ENCODE measurements around the gene ITGA2B.
"Not testable (repeated sequence)": the region's sequence is repeated elsewhere in the genome, so short reads cannot be mapped to it uniquely, and the experiment has no call there.

ITGA2B gene

GRCh38 chr17:44389281-44389680, at the start of gene ITGA2B:
Gene ITGA2B (minus strand): TSS chr17:44389649. CDS start chr17:44389473, 176 bp downstream.
- no peak for DNase-seq

GRCh38 chr17:44439168-44439567, 49.7 kb upstream of the ITGA2B start:
- no peak for DNase-seq

GRCh38 chr17:44438636-44439035, 49.2 kb upstream of the ITGA2B start:
- no peak for DNase-seq

GRCh38 chr17:44436336-44436735, 46.9 kb upstream of the ITGA2B start:
- no peak for DNase-seq

- DNase-seq, result no peak
These were observed 43.1 kb upstream of the ITGA2B start for GRCh38 chr17:44432254-44433157.

- DNase-seq, result no peak
These were observed 35.5 kb upstream of the ITGA2B start for GRCh38 chr17:44424828-44425461.

GRCh38 chr17:44417553-44417952, 28.1 kb upstream of the ITGA2B start:
- DNase-seq, result no peak

GRCh38 chr17:44416558-44417289, 27.3 kb upstream of the ITGA2B start:
- no peak for DNase-seq

GRCh38 chr17:44414394-44415155, 25.1 kb upstream of the ITGA2B start:
- no peak for DNase-seq

- no peak for DNase-seq
These were observed 20.0 kb upstream of the ITGA2B start for GRCh38 chr17:44409309-44410028.

- no peak for DNase-seq
These were observed 19.3 kb upstream of the ITGA2B start for GRCh38 chr17:44408786-44409185.

GRCh38 chr17:44402564-44403172, 13.2 kb upstream of the ITGA2B start:
- no peak for DNase-seq

GRCh38 chr17:44400226-44400847, 10.9 kb upstream of the ITGA2B start:
- DNase-seq, result no peak

GRCh38 chr17:44398692-44399691, 9.5 kb upstream of the ITGA2B start:
- DNase-seq, result no peak

GRCh38 chr17:44397479-44398440, 8.3 kb upstream of the ITGA2B start:
- no peak for DNase-seq

- no peak for DNase-seq
These were observed 7.5 kb upstream of the ITGA2B start for GRCh38 chr17:44396946-44397345.

- DNase-seq, result no peak
These were observed 5.4 kb upstream of the ITGA2B start for GRCh38 chr17:44394833-44395232.

- not testable (repeated sequence) for DNase-seq
These were observed 4.7 kb upstream of the ITGA2B start for GRCh38 chr17:44394112-44394511.
